HG02970 (cell line): ENCODE measurements around the gene RGL2.
"Not testable (repeated sequence)": the region's sequence is repeated elsewhere in the genome, so short reads cannot be mapped to it uniquely, and the experiment has no call there.

ENCODE experiments used
- ATAC-seq: cut with Tn5 transposase; IDR thresholded peaks from one replicate; pipeline ENCODE4 v1.9.1; 2021; ENCODE audit warnings: mild to moderate bottlenecking, moderate library complexity, moderate number of reproducible peaks; ENCODE audit not compliant: unreplicated experiment, low FRiP score

The RGL2 gene

GRCh38 chr6:33294086-33294823 is 4.5 kb downstream of the RGL2 start:
- no peak for ATAC-seq

GRCh38 chr6:33292996-33293682 is 5.6 kb downstream of the RGL2 start:
- no peak for ATAC-seq

- ATAC-seq, result no peak
Observed at GRCh38 chr6:33290459-33290858, 8.3 kb downstream of the RGL2 start.

GRCh38 chr6:33289784-33290315 is 8.9 kb downstream of the RGL2 start:
- no peak for ATAC-seq

- ATAC-seq, result peak; percentile 78
Observed at GRCh38 chr6:33288921-33289783, 9.6 kb downstream of the RGL2 start, which contains the start of the genes PFDN6 and WDR46. Gene PFDN6, plus strand, starts transcription at chr6:33289601. Its CDS starts 256 bp downstream, at chr6:33289857. Gene WDR46, minus strand, starts transcription at chr6:33289239. Its CDS starts 69 bp downstream, at chr6:33289170.

GRCh38 chr6:33288141-33288920 is 10.4 kb downstream of the RGL2 start:
- peak; percentile 15 for ATAC-seq

- ATAC-seq, result no peak
Observed at GRCh38 chr6:33286946-33287914, 11.5 kb downstream of the RGL2 start.

- ATAC-seq, result not testable (repeated sequence)
Observed at GRCh38 chr6:33285214-33285613, 13.5 kb downstream of the RGL2 start.

GRCh38 chr6:33280539-33280938 is 18.2 kb downstream of the RGL2 start:
- ATAC-seq, result no peak

GRCh38 chr6:33279971-33280511 is 18.7 kb downstream of the RGL2 start:
- ATAC-seq, result no peak

- no peak for ATAC-seq
Observed at GRCh38 chr6:33279257-33279695, 19.5 kb downstream of the RGL2 start.

GRCh38 chr6:33278810-33279209 is 19.9 kb downstream of the RGL2 start:
- no peak for ATAC-seq

- no peak for ATAC-seq
Observed at GRCh38 chr6:33278392-33278741, 20.4 kb downstream of the RGL2 start.

- ATAC-seq, result peak; percentile 8
Observed at GRCh38 chr6:33277663-33278391, 20.9 kb downstream of the RGL2 start.

GRCh38 chr6:33276864-33277662 is 21.7 kb downstream of the RGL2 start, which contains the start of gene B3GALT4:
Gene B3GALT4, plus strand, starts transcription at chr6:33277123. Its CDS starts 297 bp downstream, at chr6:33277420.
- peak; percentile 50 for ATAC-seq

- no peak for ATAC-seq
Observed at GRCh38 chr6:33276581-33276863, 22.2 kb downstream of the RGL2 start.
